Bone marrow (tissue), 2 donors: ENCODE results near the gene AHCYL2.
"Not testable (repeated sequence)": the region's sequence is repeated elsewhere in the genome, so short reads cannot be mapped to it uniquely, and the experiment has no call there.

Experiments
- DNase-seq, 2 donors: peaks; one replicate each; lab custom pipeline; 2025; lab: John Stamatoyannopoulos, UW

Gene AHCYL2

GRCh38 chr7:129209067-129209926 lies 15.5 kb upstream of the AHCYL2 start:
- no peak for DNase-seq

DNA sequence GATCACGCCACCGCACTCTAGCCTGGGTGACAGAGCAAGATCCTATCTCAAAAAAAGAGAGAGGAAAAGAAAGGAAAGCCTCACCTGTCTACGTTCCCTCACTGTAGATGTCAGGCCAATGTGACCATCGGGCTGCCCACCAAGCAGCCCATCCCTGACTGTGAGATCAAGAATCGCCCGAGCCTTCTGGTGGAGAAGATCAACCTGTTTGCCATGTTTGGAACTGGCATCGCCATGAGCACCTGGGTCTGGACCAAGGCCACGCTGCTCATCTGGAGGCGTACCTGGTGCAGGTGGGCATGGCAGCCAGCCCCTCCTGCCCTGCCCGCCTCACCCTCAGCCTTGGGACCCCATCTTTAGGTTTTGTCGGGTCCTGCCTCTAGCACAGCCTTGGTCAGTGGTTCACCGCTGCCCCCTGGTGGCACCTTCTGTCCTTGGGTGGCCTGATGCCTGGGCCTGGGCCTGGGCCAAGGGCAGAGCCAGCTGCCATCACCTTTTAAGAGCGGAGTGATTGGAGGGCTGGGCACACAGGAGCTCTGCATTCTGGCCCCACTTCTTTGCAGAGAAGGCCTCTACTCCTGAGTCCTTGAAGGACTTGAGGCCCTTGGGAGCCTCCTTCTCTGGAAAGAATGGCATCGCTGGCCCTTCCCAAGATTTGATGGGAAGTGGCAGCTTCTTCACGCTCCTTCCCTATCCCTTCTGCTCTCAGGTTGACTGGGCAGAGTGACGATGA lies 14.4 kb upstream of the AHCYL2 start:
- peak; percentile 30 to 44 for DNase-seq

GRCh38 chr7:129210989-129211312 lies 13.9 kb upstream of the AHCYL2 start:
- no peak for DNase-seq

- no peak for DNase-seq
Measured at GRCh38 chr7:129212126-129212525, 12.7 kb upstream of the AHCYL2 start.

DNA sequence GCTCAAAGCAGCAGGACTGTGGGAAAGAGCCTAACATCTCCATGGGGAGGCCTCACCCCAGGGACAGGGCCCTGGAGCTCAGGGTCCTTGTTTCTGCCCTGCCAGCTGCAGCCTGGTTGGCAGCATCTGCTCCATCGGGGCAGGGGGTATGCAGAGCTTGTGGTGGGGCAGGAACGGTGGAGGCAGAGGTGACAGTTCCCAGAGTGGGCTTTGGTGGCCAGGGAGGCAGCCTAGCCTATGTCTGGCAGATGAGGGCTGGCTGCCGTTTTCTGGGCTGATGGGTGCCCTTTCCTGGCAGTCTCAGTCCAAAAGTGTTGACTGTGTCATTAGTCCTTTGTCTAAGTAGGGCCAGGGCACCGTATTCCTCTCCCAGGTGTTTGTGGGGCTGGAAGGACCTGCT lies 12.2 kb upstream of the AHCYL2 start:
- DNase-seq, result no peak

- no peak for DNase-seq
Measured at GRCh38 chr7:129213828-129214227, 11.0 kb upstream of the AHCYL2 start.

DNA sequence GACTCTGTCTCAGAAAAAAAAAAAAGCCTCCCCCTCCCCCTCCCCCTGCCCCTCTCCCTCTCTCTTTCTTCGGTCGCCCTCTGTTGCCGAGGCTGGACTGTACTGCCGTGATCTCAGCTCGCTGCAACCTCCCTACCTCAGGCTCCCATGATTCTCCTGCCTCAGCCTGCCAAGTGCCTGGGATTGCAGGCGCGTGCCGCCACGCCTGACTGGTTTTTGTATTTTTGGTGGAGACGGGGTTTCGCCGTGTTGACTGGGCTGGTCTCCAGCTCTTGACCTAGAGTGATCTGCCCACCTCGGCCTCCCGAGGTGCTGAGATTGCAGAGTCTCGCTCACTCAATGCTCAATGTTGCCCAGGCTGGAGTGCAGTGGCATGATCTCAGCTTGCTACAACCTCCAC lies 9.1 kb upstream of the AHCYL2 start:
- DNase-seq, result not testable (repeated sequence)

DNA sequence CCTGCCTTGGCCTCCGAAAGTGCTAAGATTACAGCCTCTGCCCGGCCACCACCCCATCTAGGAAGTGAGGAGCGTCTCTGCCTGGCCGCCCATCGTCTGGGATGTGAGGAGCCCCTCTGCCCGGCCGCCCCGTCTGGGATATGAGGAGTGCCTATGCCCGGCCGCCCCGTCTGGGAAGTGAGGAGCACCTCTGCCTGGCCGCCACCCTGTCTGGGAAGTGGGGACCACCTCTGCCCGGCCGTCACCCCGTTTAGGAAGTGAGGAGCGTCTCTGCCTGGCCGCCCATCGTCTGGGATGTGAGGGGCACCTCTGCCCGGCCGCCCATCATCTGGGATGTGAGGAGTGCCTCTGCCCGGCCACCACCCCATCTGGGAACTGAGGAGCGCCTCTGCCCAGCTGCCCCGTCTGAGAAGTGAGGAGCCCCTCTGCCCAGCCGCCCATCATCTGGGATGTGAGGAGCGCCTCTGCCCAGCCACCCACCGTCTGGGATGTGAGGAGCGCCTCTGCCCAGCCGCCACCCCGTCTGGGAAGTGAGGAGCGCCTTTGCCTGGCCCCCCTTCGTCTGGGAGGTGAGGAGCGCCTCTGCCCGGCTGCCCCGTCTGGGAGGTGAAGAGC lies 8.6 kb upstream of the AHCYL2 start:
- not testable (repeated sequence) for DNase-seq

GRCh38 chr7:129216821-129217416 lies 7.9 kb upstream of the AHCYL2 start:
- DNase-seq, result not testable (repeated sequence)

GRCh38 chr7:129218514-129219062 lies 6.2 kb upstream of the AHCYL2 start:
- peak; percentile 41 to 55 for DNase-seq

GRCh38 chr7:129219166-129219565 lies 5.7 kb upstream of the AHCYL2 start:
- DNase-seq, result not testable (repeated sequence)

GRCh38 chr7:129222064-129222463 lies 2.8 kb upstream of the AHCYL2 start:
- peak in 1 of 2 donors; percentile 53 for DNase-seq

DNA sequence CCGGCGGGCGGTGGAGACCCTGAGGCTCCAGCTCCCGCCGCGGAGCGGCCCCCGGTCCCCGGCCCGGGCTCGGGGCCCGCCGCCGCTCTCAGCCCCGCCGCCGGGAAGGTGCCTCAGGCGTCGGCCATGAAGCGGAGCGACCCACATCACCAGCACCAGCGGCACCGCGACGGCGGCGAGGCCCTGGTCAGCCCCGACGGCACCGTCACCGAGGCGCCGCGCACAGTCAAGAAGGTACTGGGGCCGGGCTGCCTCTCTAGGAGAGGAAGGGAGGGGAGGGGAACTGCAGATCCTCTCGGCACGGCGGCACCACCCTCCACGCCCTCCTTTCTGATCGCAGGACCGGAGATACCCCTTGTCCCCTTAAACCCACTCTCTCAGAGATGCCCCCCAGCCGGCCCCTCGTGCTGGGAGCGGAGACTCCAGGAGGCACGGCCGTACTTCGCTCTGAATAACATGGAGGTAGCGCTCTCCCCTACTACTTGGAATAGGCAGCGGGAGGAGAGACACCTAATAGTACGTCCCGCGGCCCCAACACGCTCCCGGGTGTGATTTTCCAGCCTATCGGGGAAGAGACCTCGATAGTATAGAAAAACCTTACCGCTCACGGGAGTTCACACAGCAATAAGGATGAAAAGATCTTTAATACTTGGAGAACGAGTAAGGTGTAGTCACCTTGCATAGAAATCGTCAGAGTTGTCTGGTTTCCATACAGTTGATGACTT lies 538 bp downstream of the AHCYL2 start:
- DNase-seq, result peak; percentile 9 to 44

DNA sequence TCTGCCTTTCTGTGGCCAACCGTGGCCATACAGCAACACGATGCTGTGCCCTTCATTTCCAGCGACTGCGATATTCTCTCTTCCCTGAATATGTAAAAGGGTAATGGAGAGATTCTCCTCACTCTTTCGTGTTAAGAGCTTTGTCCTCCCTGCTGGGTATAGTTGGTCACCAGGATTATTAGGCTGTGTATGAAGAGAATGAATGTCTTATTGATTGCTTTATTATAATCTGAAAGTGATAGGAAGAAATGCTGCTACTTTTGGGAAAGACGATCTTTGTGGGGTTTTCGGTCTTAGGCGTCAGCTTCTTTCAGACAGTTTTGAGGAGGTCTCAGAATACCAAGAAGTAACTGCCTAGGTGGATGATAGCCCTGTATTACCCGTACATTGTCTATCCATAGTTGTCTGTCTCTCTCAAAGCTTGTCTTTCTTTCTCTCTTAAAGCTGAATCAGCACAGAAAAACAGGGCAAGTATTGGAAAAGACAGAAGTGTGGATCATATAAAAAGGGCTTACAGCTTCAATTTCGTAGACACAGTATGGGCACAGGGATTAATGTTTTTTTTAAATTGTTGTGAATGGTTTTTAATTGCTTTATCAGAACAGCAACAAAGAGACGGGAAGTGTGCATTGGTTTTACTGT lies 1.2 kb downstream of the AHCYL2 start:
- no peak for DNase-seq

- DNase-seq, result no peak
Measured at GRCh38 chr7:129227646-129228578, 3.1 kb downstream of the AHCYL2 start.

GRCh38 chr7:129228633-129229032 lies 3.8 kb downstream of the AHCYL2 start:
- DNase-seq, result no peak

DNA sequence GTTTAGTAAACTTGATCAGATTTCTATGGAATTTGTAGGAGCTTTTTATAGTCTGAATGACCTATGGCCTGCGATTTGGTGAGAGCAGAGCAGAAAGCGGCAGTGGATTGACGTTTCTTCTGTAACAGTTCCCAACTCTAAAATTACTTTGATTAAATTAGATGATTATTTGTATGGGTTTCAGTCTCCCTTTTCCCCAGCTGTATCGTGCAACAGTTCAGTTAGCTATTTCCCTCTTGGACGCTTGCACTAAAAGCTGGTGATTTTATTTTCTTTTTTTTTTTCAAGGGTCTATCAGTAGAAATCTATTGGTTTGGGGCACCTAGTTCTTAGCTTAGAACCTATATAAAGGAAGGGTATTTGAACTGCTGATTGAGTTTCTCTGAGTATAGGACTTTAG lies 6.8 kb downstream of the AHCYL2 start:
- DNase-seq, result no peak

DNA sequence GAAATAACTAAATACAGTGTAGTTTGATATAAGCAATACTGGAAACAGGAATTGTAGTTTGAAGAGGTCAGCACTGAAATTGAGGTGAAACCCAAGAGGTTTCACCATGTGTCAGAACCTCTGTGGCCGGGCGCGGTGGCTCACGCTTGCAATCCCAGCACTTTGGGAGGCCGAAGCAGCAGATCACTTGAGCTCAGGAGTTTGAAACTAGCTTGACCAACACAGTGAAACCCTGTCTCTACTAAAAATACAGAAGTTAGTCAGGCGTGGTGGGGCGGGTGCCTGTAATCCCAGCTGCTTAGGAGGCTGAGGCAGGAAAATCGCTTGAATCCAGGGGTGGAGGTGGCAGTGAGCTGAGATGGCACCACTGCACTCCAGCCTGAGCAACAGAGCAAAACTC lies 13.7 kb downstream of the AHCYL2 start:
- DNase-seq, result no peak

DNA sequence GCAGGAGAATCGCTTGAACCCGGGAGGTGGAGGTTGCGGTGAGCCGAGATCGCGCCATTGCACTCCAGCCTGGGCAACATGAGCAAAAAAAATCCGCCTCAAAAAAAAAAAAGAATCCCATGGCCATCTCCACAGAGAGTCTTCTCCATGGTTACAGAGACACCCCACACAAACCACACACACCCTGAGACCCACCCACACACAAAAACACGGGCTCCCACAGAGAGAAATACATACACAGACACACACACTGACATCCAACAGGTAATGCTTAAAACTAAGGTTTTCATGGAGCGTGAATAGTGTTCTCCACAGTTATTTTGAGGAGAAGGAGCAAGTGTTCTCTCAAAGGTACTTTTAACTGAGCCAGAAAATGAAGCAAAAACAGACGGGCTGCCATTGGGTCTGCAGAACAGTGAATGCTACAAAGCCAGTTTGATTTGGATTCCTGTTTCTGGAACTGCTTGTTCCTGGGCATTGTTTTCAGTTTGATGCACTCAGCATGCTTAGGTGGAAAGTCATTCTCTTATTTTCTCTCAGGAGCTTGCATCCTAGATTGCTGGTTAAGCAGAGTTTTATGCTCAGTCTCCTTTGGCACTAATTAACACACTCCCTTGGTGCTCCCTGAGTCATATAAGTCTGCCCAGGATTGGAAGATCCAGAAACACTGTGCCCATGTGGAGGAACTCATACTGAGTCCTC lies 15.4 kb downstream of the AHCYL2 start:
- DNase-seq, result no peak
